ENCODE measurements around the gene KLF17.

Gene KLF17

DNA sequence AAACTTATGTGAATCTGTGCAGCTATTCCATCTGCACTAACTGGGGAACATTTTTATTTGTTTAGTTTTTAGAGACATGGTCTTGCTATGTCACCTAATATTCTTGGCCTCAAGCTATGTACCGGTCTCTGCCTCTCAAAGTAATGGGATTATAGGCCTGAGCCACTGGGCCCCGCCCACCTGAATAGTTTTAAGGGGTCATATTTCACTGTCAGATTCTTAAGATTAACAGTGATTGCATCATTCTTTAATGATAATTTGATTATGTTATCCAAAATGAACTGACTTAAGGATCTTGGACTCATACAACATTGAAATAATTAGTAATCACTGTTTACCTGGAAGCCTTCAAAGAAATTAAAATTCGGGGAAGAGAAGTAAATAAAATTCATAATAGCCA is 35.4 kb downstream of the KLF17 start:
- no peak for DNase-seq (ENCODE audit: low read depth)

DNA sequence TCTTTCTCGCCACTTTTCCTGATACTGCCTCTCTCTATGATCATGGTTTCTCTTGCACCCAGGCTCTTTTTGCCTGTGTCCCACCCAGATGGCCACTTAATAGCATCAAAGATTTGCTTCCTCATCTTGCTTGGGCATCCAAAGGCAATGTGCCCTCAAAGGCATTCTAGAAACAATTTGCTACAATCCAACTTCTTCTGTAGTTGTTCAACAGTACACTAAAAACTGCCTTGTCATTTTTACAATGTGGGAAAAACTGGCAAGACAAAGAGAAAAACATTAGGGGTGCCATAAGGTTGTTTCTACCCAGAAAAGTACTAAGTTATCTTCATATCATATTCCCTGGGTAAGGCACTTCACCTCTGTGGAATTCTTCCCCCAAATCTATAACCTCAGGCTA is 39.3 kb downstream of the KLF17 start:
- DNase-seq (ENCODE audit: low read depth) = no peak

DNA sequence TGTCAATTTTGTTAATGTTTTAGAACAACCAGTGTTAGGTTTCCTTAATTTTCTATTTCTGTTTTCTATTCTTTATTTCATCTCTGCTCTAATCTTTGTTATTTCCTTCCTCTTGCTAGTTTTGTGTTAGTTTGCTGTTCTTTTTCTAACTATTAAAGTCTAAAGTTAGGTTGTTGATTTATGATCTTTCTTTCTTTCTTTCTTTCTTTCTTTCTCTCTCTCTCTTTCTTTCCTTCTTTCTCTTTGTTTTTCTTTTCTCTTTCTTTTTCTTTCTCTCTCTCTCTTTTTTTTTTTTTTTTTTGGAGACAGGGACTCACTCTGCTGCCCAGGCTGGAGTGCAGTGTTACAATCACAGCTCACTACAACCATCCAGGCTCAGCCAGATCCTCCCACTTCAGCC is 40.2 kb downstream of the KLF17 start:
- no peak for DNase-seq (ENCODE audit: low read depth)

DNA sequence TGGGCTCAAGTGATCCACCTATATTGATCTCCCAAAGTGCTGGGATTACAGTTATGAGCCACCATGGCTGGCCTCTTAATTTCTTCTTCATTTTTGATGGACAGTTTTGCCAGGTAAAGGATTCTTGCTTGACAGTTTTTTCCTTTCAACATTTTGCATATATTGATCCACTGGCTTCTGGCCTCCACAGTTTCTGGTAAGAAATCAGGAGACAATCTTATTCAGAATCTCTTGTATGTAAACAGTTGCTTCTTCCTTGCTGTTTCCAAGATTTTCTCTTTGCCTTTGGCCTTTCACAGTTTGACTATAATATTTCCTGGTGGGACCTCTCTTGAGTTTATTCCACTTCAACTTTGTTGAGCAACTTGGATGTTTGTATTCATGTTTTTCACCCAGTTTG is 42.9 kb downstream of the KLF17 start:
- no peak for DNase-seq (ENCODE audit: low read depth)

DNA sequence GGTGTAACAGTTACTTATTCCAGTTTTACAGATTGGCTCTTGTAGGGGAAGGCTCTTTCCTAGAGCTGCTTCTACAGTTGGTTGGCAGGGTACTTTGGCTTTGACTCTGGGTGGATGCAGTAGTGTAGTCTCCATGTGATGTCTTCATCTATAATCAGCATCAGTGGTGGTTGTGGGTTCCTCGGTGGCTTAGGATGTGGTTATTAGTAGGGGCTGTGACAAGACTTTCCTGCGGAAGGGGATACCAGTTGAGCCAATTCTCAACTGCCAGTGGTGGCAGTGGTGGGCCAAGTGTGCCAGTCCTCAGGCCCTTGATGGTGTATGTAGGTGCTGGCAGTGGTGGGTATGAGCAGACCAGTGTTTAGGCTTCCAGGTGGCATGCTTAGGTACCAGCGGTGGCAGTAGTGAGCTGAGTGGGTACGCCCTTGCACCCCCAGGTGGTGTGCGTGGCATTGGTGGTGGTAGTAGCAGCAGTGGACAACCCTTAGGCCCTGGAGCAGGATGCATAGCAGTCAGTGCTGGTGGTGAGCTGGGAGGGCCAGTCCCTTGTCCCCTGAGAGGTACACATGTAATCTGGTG is 50.0 kb downstream of the KLF17 start:
- no peak for DNase-seq (ENCODE audit: low read depth)

DNA sequence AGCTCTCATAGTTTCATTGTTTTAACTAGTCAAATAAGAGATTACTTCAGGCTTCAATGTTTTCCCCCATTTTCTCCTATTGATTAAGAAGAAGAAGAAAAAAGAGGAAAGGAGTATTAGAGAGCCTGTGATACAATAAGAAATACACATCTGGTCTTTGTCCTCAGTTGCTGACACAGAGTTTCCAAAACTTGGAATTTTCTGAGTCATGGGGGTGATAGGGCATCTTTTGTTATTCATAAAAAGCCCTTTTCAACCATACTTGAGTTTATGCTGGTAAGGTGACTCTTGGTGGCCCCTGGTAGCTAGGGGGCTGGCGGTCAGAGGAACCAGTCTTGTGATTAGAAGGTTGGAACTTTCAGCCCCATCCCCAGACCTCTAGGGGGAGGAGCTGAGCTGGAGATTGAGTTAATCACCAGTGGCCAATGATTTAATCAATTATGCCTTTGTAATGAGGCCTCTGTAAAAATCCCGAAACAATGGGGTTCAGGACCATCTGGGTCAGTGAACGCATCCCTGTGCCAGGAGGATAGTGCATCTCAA is 51.7 kb downstream of the KLF17 start:
- DNase-seq (ENCODE audit: low read depth) = no peak

DNA sequence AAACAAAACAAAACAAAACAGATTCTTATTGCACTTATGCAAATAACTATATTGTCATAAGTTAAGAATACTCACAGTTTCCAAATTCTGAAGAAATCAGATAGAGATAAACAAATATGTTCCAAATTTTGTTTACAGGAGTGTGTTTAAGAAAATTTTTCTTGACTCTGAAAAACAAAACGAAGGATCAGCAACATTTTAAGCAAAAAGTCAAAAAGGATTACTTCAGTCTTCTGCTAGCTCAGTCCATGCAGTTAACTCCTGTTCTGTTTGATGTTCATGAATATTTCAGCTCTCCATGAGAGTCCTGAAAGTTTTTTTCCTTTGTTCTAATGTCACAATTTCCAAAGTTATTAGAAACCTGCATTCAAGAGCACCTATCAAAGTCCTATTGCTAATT is 56.0 kb downstream of the KLF17 start:
- DNase-seq (ENCODE audit: low read depth) = no peak
